NCI-H510A treated with DMSO at 0.1 percent for 48 hours (cell line): ENCODE measurements around the gene GOLM1.

Experiments used
- DNase-seq: peaks from one replicate; lab custom pipeline; 2025; lab: John Stamatoyannopoulos, UW

Gene GOLM1

GRCh38 chr9:85981369-85981768, 118.0 kb downstream of the GOLM1 start:
- no peak for DNase-seq

GRCh38 chr9:85978496-85978895, 120.9 kb downstream of the GOLM1 start:
- DNase-seq: no peak
